ENCODE measurements around the gene CAPN11. TPM values are rescaled to one million over a fixed set of nuclear protein-coding genes. Genes with fewer than 3 reads are reported as not detected.

Gene CAPN11
- total RNA-seq, 2 experiments from 2014 or later = 1.3 to 1.5 TPM

- Mint-ChIP-seq H3K9me3 (no peaks in the 10 kb centered on the region), H3K4me1 (ENCODE audit: low read depth) (peaks cover 11% of the 10 kb centered on the region)
- POLR2A ChIA-PET = no interaction called here
These were observed 23.4 kb upstream of the CAPN11 start for GRCh38 chr6:44135173-44135758.

GRCh38 chr6:44135875-44136274, 22.7 kb upstream of the CAPN11 start:
- H3K27ac Mint-ChIP-seq = no peak overlapping the region
- H3K4me1 Mint-ChIP-seq (ENCODE audit: low read depth) = peaks cover 11% of the 10 kb centered on the region
- CTCF ChIA-PET = interaction anchor here (1.1 kb wide), 1 partner anchor 8 kb away, joined by 3 read pairs; the partner anchor contains the start of genes MRPL14 and TMEM63B
- H3K9me3 Mint-ChIP-seq = no peaks in the 10 kb centered on the region
- H3K27me3 ChIP-seq (ENCODE audit: control insufficient read depth in 1 of 2, insufficient read depth in 2 of 2, low read length in 2 of 2) = no peaks in the 10 kb centered on the region
- H3K27me3 Mint-ChIP-seq = no peaks in the 10 kb centered on the region
- POLR2A ChIA-PET = no interaction called here
- H3K36me3 ChIP-seq (ENCODE audit: insufficient read depth, low read length) = peaks cover 30% of the 10 kb centered on the region
- intact Hi-C loops (cut with DNase I, micrococcal nuclease) = no loop called here
- TF ChIP-seq CTCF (IDR thresholded peaks at IDR 0.05) = no peak
- DNase-seq (no peak), ATAC-seq (ENCODE audit: poor library complexity) (no peak)
- H3K4me1 ChIP-seq (ENCODE audit: insufficient read depth, low read length) = peaks cover 9% of the 10 kb centered on the region
- H3K36me3 Mint-ChIP-seq (ENCODE audit: low read depth) = peaks cover 38% of the 10 kb centered on the region
- H3K4me3 ChIP-seq (ENCODE audit: low read length) = no peak overlapping the region
- no peak overlapping the region for H3K27ac ChIP-seq (ENCODE audit: low read depth in 1 of 2, low read length in 2 of 2)
- H3K4me3 Mint-ChIP-seq = no peak overlapping the region
- H3K9me3 ChIP-seq (ENCODE audit: control insufficient read depth in 1 of 2, insufficient read depth in 1 of 2, low read length in 2 of 2) = no peaks in the 10 kb centered on the region

More at GRCh38 chr6:44135173-44135758, 23.4 kb upstream of the CAPN11 start:
- Mint-ChIP-seq H3K27ac (no peak overlapping the region), H3K4me3 (no peak overlapping the region), H3K27me3 (no peaks in the 10 kb centered on the region), H3K36me3 (ENCODE audit: low read depth) (peaks cover 32% of the 10 kb centered on the region)
- H3K36me3 ChIP-seq (ENCODE audit: insufficient read depth, low read length) = peaks cover 25% of the 10 kb centered on the region
- CTCF ChIA-PET = no interaction called here
- H3K4me1 ChIP-seq (ENCODE audit: insufficient read depth, low read length) = peaks cover 9% of the 10 kb centered on the region
- TF ChIP-seq CTCF (IDR thresholded peaks at IDR 0.05) = no peak
- H3K27ac ChIP-seq (ENCODE audit: low read depth in 1 of 2, low read length in 2 of 2) = no peak overlapping the region
- ATAC-seq (ENCODE audit: poor library complexity) (no peak), DNase-seq (no peak)
- no peaks in the 10 kb centered on the region for H3K9me3 ChIP-seq (ENCODE audit: control insufficient read depth in 1 of 2, insufficient read depth in 1 of 2, low read length in 2 of 2)
- H3K4me3 ChIP-seq (ENCODE audit: low read length) = no peak overlapping the region
- no peaks in the 10 kb centered on the region for H3K27me3 ChIP-seq (ENCODE audit: control insufficient read depth in 1 of 2, insufficient read depth in 2 of 2, low read length in 2 of 2)
- intact Hi-C loops (cut with DNase I, micrococcal nuclease) = no loop called here

GRCh38 chr6:44138717-44139350, 19.8 kb upstream of the CAPN11 start:
- H3K36me3 ChIP-seq (ENCODE audit: insufficient read depth, low read length) = peaks cover 30% of the 10 kb centered on the region
- TF ChIP-seq CTCF (IDR thresholded peaks at IDR 0.05) = no peak
- no peaks in the 10 kb centered on the region for H3K9me3 Mint-ChIP-seq
- POLR2A ChIA-PET = no interaction called here
- H3K27me3 Mint-ChIP-seq = no peaks in the 10 kb centered on the region
- no peak overlapping the region for H3K4me3 ChIP-seq (ENCODE audit: low read length)
- H3K4me3 Mint-ChIP-seq = no peak overlapping the region
- H3K27ac ChIP-seq (ENCODE audit: low read depth in 1 of 2, low read length in 2 of 2) = no peak overlapping the region
- no peaks in the 10 kb centered on the region for H3K27me3 ChIP-seq (ENCODE audit: control insufficient read depth in 1 of 2, insufficient read depth in 2 of 2, low read length in 2 of 2)
- no peak overlapping the region for H3K27ac Mint-ChIP-seq
- CTCF ChIA-PET = interaction anchor here (1.1 kb wide), 1 partner anchor 42 kb away, joined by 3 read pairs; no protein-coding TSS in a partner anchor
- no peaks in the 10 kb centered on the region for H3K4me1 ChIP-seq (ENCODE audit: insufficient read depth, low read length)
- no peak for DNase-seq
- intact Hi-C loops (cut with DNase I, micrococcal nuclease) = no loop called here
- H3K9me3 ChIP-seq (ENCODE audit: control insufficient read depth in 1 of 2, insufficient read depth in 1 of 2, low read length in 2 of 2) = no peaks in the 10 kb centered on the region
- no peaks in the 10 kb centered on the region for H3K4me1 Mint-ChIP-seq (ENCODE audit: low read depth)
- no peak for ATAC-seq (ENCODE audit: poor library complexity)
- H3K36me3 Mint-ChIP-seq (ENCODE audit: low read depth) = peaks cover 63% of the 10 kb centered on the region

Measured in CD4-positive, alpha-beta T cell (primary cell).